ENCODE data around the gene PDE11A.

PDE11A gene

DNA sequence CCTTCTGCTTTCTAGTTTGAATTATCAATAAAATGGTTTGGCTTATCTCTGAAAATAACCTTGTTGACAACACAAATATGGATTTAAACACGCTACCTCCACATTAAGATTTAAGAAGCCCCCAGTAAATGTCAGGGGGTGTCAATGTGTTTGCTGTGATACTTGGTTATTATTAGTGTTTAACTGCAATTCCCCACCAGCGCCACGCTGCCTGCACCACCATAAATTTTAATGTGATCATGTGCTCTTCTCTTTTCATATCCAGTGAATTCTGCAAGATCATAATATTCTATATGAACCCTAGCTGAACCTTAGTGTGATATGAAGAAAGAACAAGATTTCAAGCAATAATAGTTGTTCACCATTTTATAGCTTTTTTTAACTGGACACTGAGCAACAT lies 349.3 kb downstream of the PDE11A start:
- in situ Hi-C loops (cut with HindIII; ENCODE audit: low pct_unique_long_range_greater_than_20kb, low sequenced_read_pairs) = no loop called here
- DNase-seq (ENCODE audit: low read depth in 1 of 2, low spot score in 1 of 2) = no peak
- no peak for TF ChIP-seq JUND (IDR thresholded peaks at IDR 0.05; ENCODE audit: low read depth)

DNA sequence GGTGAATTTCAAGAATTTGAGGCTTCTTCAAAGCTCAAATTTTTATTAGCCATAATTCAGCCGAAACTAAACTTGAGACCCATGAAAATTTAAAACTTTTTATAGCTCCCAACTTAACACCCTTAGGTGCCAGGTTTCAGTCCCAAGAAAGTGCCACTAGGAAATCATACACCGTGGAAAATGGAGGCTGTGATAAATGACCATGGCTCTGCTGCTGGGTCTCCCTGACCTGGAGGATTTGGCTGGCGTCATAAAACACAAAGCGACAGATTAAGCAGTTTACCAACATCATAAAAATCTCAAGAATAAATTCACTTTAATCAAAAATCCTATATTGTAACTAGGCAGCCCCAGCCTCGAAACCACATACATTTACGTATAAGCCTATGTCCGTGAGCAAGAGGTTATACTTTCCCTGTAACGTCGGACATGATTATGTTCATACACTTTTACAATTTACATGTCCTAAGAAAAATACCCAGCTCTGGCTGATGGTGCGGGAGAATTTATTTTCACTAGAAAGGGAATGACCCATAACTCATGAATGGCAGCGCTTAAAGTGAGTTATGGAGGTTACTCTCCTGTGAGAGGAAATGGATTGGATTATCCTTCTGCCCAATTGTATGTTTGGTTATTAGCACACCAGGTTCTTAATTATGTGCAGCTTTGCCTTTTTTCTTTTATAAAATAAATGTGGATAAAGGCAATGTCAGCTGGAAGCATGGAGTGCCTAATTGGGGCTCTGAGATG lies 350.6 kb downstream of the PDE11A start:
- DNase-seq (ENCODE audit: low read depth in 1 of 2, low spot score in 1 of 2) = no peak
- TF ChIP-seq JUND (IDR thresholded peaks at IDR 0.05; ENCODE audit: low read depth) = no peak
- in situ Hi-C loops (cut with HindIII; ENCODE audit: low pct_unique_long_range_greater_than_20kb, low sequenced_read_pairs) = no loop called here

DNA sequence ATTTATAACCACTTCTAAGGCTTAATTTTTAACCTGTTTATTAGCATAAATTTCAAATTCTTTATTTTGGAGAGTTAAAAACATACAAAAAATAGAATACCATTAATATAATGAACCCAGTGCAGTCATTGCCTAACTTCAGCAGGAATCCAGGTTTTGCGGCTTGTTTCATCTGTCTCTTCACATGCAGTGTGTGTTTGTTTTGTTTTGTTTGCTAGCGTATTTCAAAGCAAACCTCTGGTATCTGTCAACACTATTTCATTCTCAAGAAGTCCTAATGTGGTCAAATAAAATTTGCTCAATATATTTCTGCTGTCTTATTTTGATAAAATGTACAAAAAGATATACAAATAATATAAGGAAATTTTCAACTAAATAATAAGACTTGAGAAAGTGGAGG lies 351.5 kb downstream of the PDE11A start:
- no peak for DNase-seq (ENCODE audit: low read depth in 1 of 2, low spot score in 1 of 2)
- in situ Hi-C loops (cut with HindIII; ENCODE audit: low pct_unique_long_range_greater_than_20kb, low sequenced_read_pairs) = no loop called here
- no peak for TF ChIP-seq JUND (IDR thresholded peaks at IDR 0.05; ENCODE audit: low read depth)

DNA sequence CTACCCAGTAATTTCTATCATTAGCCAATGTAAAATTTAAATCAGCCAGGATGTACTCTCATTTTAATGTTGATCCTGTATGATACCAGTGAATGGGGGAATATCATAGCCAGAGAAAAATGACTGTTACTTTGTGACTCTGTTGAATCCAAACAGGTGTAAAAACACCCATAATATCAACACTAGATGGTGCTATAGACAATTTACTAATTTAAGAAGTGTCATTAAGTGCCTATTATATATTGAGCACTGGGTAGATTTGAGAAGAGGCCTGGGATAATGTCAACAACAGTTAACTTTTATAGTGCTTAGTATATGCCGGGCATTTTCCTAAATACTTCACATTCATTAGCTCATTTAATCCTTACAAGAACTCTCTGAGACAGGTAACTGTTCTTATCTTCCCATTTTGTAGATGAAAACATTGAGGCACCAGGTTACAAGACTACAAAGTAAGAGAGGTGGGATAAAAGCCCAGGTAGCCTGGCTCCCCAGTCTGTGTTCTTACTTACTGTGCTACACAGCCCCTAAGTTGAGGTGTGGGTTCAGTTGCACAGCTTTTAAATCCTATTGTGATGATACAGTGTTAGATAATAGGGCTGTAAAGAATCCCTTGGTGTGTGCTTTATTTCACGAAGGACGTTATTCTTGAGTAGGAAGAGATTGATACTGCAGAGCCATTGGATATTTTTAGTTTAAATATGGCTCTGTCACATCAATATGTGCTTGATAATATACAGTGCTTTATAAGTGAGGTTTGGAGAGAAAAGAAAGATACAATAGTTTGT lies 354.6 kb downstream of the PDE11A start:
- in situ Hi-C loops (cut with HindIII; ENCODE audit: low pct_unique_long_range_greater_than_20kb, low sequenced_read_pairs) = no loop called here
- TF ChIP-seq JUND (IDR thresholded peaks at IDR 0.05; ENCODE audit: low read depth) = no peak
- peak in 1 of 2 experiments; percentile 6 for DNase-seq (ENCODE audit: low read depth in 1 of 2, low spot score in 1 of 2)

GRCh38 chr2:177716484-177716883 lies 356.1 kb downstream of the PDE11A start:
- in situ Hi-C loops (cut with HindIII; ENCODE audit: low pct_unique_long_range_greater_than_20kb, low sequenced_read_pairs) = no loop called here
- no peak for DNase-seq (ENCODE audit: low read depth in 1 of 2, low spot score in 1 of 2)
- TF ChIP-seq JUND (IDR thresholded peaks at IDR 0.05; ENCODE audit: low read depth) = no peak

GRCh38 chr2:177715771-177716170 lies 356.8 kb downstream of the PDE11A start:
- in situ Hi-C loops (cut with HindIII; ENCODE audit: low pct_unique_long_range_greater_than_20kb, low sequenced_read_pairs) = no loop called here

GRCh38 chr2:177714704-177715103 lies 357.9 kb downstream of the PDE11A start:
- no peak for TF ChIP-seq JUND (IDR thresholded peaks at IDR 0.05; ENCODE audit: low read depth)
- no peak for DNase-seq (ENCODE audit: low read depth in 1 of 2, low spot score in 1 of 2)
- in situ Hi-C loops (cut with HindIII; ENCODE audit: low pct_unique_long_range_greater_than_20kb, low sequenced_read_pairs) = no loop called here

More at GRCh38 chr2:177715771-177716170, 356.8 kb downstream of the PDE11A start:
- no peak for DNase-seq (ENCODE audit: low read depth in 1 of 2, low spot score in 1 of 2)
- TF ChIP-seq JUND (IDR thresholded peaks at IDR 0.05; ENCODE audit: low read depth) = no peak

DNA sequence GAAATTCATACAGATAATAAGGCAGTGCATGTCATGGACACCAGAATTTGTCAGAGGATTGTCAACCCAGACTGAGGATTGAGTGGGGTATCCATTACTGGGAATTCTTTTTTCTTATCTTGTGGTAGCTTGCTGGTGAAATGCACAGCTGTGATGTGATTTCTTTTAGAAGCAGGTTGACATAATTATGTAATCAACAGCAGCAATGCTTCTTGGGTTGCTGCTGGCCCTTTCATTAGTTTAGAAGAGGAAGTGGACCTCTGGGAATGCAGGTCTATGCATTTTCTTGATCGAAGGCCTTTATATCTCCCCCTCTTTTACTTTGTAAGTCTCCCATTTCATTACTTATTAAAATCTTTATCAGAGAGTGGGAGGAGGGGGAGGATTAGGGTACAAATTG lies 360.1 kb downstream of the PDE11A start:
- no peak for DNase-seq (ENCODE audit: low read depth in 1 of 2, low spot score in 1 of 2)
- no peak for TF ChIP-seq JUND (IDR thresholded peaks at IDR 0.05; ENCODE audit: low read depth)
- in situ Hi-C loops (cut with HindIII; ENCODE audit: low pct_unique_long_range_greater_than_20kb, low sequenced_read_pairs) = no loop called here

DNA sequence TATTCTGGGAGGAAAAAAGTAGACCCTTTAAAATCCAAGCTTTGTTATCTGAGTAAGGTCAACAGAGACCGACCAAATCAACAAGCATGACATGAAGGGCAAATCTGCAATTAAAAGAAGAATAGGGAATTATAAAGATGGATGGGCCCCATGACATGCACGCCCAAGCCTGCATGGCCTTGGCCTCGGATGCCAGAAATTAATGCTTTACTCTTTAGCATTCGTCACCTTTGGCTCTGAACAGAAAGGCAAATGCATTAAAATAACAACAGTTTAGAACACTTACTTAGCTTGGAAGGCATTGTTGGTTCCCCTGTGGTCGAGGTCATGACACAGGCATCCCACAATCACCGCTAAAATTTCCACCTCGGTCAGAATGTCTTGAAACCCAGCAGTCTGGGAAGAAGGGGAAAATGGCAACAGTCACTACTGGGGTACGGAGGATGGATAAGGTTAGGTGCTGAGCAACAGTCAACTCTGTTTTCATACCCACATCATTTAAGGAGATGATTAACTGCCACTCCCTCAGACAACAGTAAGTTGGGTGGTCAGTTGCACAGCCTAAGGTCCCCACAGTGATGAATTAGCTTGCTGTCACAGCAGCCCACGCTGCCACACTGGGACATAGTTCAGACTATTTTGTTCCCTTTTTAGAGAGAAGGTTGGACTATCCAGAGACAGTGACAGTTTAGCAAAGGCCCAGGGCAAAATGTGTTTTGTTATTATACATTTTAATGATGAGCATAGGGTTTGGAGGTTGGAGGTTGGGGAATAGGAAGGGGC lies 360.9 kb downstream of the PDE11A start:
- TF ChIP-seq JUND (IDR thresholded peaks at IDR 0.05; ENCODE audit: low read depth) = no peak
- in situ Hi-C loops (cut with HindIII; ENCODE audit: low pct_unique_long_range_greater_than_20kb, low sequenced_read_pairs) = no loop called here
- DNase-seq (ENCODE audit: low read depth in 1 of 2, low spot score in 1 of 2) = no peak

DNA sequence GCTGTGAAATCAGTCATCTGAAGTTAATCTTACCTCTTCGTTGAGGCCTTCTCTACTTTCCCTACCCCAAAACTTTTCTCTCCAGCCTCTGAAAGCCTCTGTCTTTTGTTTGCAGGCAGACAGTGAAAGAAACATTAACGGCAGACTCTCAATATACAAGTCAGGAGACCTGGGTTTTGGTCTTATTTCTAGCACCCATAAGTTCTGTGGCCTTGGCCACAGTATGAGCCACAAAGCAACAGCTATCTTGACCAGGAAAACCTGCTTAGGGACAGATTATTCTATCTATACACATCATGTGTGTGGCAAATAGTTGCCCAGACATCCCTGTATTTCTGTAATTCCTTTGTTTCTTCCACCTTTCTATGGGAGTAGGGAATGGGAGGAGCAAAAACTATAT lies 361.7 kb downstream of the PDE11A start:
- no peak for DNase-seq (ENCODE audit: low read depth in 1 of 2, low spot score in 1 of 2)
- in situ Hi-C loops (cut with HindIII; ENCODE audit: low pct_unique_long_range_greater_than_20kb, low sequenced_read_pairs) = no loop called here

GRCh38 chr2:177709986-177710401 lies 362.6 kb downstream of the PDE11A start:
- no peak for TF ChIP-seq JUND (IDR thresholded peaks at IDR 0.05; ENCODE audit: low read depth)
- DNase-seq (ENCODE audit: low read depth in 1 of 2, low spot score in 1 of 2) = no peak
- in situ Hi-C loops (cut with HindIII; ENCODE audit: low pct_unique_long_range_greater_than_20kb, low sequenced_read_pairs) = no loop called here

More for the DNA sequence above, 361.7 kb downstream of the PDE11A start:
- TF ChIP-seq JUND (IDR thresholded peaks at IDR 0.05; ENCODE audit: low read depth) = no peak

- in situ Hi-C loops (cut with HindIII; ENCODE audit: low pct_unique_long_range_greater_than_20kb, low sequenced_read_pairs) = no loop called here
- TF ChIP-seq JUND (IDR thresholded peaks at IDR 0.05; ENCODE audit: low read depth) = no peak
- no peak for DNase-seq (ENCODE audit: low read depth in 1 of 2, low spot score in 1 of 2)
Observed at GRCh38 chr2:177708660-177709444, 363.7 kb downstream of the PDE11A start.

All from T47D (cell line).